PC-9 (cell line): Measurements from ENCODE around the gene INTU. TPM values are rescaled to one million over a fixed set of nuclear protein-coding genes. Genes with fewer than 3 reads are reported as not detected.

ENCODE experiments used
- BruUV-seq: library from RNA; stranded (reverse); fragments of 400-500 nt; replicated peaks from 2 replicates; lab custom pipeline; 2021; lab: Mats Ljungman, UMichigan
- CTCF ChIA-PET: fragments of 300-600 bp; sonication (Branson Sonifier 250); formaldehyde crosslinking; loops from one replicate; lab custom pipeline; 2022; ENCODE audit warnings: antibody characterized with exemption; lab: Charles Lee
- POLR2A ChIA-PET: fragments of 300-600 bp; sonication (Branson Sonifier 250); formaldehyde crosslinking; loops from one replicate; lab custom pipeline; 2022; ENCODE audit warnings: antibody characterized with exemption; ENCODE audit not compliant: unreplicated experiment; lab: Charles Lee
- DNase-seq, 2 experiments: peaks; one replicate each; pipeline versions ENCODE4 v3.0.0 to v3.0.0-alpha.2; 2015 to 2022; ENCODE audit warnings: mixed read lengths in 1 of 2
- H2AFZ ChIP-seq: fragments of 200-600 bp; sonication (generic); 2 replicates; pipeline ENCODE4 v1.8.1; 2017; ENCODE audit warnings: antibody characterized with exemption
- H3F3A ChIP-seq: fragments of 200-600 bp; sonication (generic); 2 replicates; pipeline ENCODE4 v1.8.1; 2017; ENCODE audit warnings: antibody characterized with exemption, mild to moderate bottlenecking, low read depth; ENCODE audit not compliant: insufficient read depth
- H3K27ac ChIP-seq: fragments of 200-600 bp; sonication (generic); 2 replicates; pipeline ENCODE4 v1.6.1; 2016; ENCODE audit warnings: mixed run types
- H3K27me3 ChIP-seq: fragments of 200-600 bp; sonication (generic); 2 replicates; pipeline ENCODE4 v1.6.1; 2016; ENCODE audit warnings: low read depth, mixed run types; ENCODE audit not compliant: insufficient read depth
- H3K36me3 ChIP-seq: fragments of 200-600 bp; sonication (generic); 2 replicates; pipeline ENCODE4 v1.6.1; 2016; ENCODE audit warnings: low read depth, mixed run types
- H3K4me1 ChIP-seq: fragments of 200-600 bp; sonication (generic); replicated peaks from 2 replicates; pipeline ENCODE4 v1.6.1; 2016; ENCODE audit warnings: mixed run types; ENCODE audit not compliant: insufficient read depth
- H3K4me2 ChIP-seq: fragments of 200-600 bp; sonication (generic); 2 replicates; pipeline ENCODE4 v1.6.1; 2017; ENCODE audit warnings: mixed run types
- H3K4me3 ChIP-seq: fragments of 200-600 bp; sonication (generic); 2 replicates; pipeline ENCODE4 v1.6.1; 2016; ENCODE audit warnings: mixed run types
- H3K79me2 ChIP-seq: fragments of 200-600 bp; sonication (generic); 2 replicates; pipeline ENCODE4 v1.6.1; 2017; ENCODE audit warnings: low read depth, mixed run types
- H3K9me2 ChIP-seq: fragments of 200-600 bp; sonication (generic); 2 replicates; pipeline ENCODE4 v1.8.1; 2017; ENCODE audit warnings: mild to moderate bottlenecking; ENCODE audit not compliant: insufficient read depth
- H3K9me3 ChIP-seq: fragments of 200-600 bp; sonication (generic); 2 replicates; pipeline ENCODE4 v1.8.1; 2016; ENCODE audit warnings: low read depth; ENCODE audit not compliant: insufficient read depth
- H4K20me1 ChIP-seq: fragments of 200-600 bp; sonication (generic); 2 replicates; pipeline ENCODE4 v1.8.1; 2017; ENCODE audit not compliant: insufficient read depth
- EZH2 ChIP-seq: fragments of 200-600 bp; sonication (generic); IDR thresholded peaks from 2 replicates; pipeline ENCODE4 v1.8.0; 2017; ENCODE audit warnings: antibody characterized with exemption, low read depth
- intact Hi-C: fragments of 100-400 bp; cut with micrococcal nuclease; formaldehyde crosslinking; loops from one replicate; pipeline ENCODE4 v1.10.0; 2022; ENCODE audit not compliant: unreplicated experiment
- total RNA-seq: library from RNA; stranded (reverse); gene quantifications from 2 replicates; pipeline ENCODE4 v1.2.3, GENCODE V29; 2021
- TF ChIP-seq, protein P1 (sequence below): fragments of 200-600 bp; sonication (generic); conservative IDR thresholded peaks from 2 replicates; pipeline ENCODE4 v1.6.1; 2017; ENCODE audit warnings: mixed run types, antibody characterized with exemption, mild to moderate bottlenecking, moderate library complexity

INTU gene
- total RNA-seq, 1 experiment from 2014 or later = 10.5 TPM

- Histone ChIP-seq H3F3A (no peaks in the 10 kb centered on the region), H3K9me3 (no peaks in the 10 kb centered on the region), H2AFZ (no peak overlapping the region), H3K79me2 (no peaks in the 10 kb centered on the region), H3K36me3 (no peaks in the 10 kb centered on the region), H3K4me1 (no peaks in the 10 kb centered on the region), H3K9me2 (no peaks in the 10 kb centered on the region), H4K20me1 (no peaks in the 10 kb centered on the region), H3K27me3 (no peaks in the 10 kb centered on the region), H3K27ac (no peak overlapping the region), H3K4me2 (no peak overlapping the region), H3K4me3 (no peak overlapping the region)
- POLR2A ChIA-PET = no interaction called here
- TF ChIP-seq, protein P1, sequence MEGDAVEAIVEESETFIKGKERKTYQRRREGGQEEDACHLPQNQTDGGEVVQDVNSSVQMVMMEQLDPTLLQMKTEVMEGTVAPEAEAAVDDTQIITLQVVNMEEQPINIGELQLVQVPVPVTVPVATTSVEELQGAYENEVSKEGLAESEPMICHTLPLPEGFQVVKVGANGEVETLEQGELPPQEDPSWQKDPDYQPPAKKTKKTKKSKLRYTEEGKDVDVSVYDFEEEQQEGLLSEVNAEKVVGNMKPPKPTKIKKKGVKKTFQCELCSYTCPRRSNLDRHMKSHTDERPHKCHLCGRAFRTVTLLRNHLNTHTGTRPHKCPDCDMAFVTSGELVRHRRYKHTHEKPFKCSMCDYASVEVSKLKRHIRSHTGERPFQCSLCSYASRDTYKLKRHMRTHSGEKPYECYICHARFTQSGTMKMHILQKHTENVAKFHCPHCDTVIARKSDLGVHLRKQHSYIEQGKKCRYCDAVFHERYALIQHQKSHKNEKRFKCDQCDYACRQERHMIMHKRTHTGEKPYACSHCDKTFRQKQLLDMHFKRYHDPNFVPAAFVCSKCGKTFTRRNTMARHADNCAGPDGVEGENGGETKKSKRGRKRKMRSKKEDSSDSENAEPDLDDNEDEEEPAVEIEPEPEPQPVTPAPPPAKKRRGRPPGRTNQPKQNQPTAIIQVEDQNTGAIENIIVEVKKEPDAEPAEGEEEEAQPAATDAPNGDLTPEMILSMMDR = no peak
- no peak for TF ChIP-seq EZH2
- CTCF ChIA-PET = no interaction called here
- no TSS peak for BruUV-seq
- DNase-seq = no peak
- intact Hi-C loops = no loop called here
Observed at GRCh38 chr4:127759228-127759820, 126.6 kb downstream of the INTU start.

- BruUV-seq = no TSS peak
- Histone ChIP-seq H3K79me2 (no peaks in the 10 kb centered on the region), H3K27me3 (no peaks in the 10 kb centered on the region), H4K20me1 (no peaks in the 10 kb centered on the region), H3K9me3 (no peaks in the 10 kb centered on the region), H3K36me3 (no peaks in the 10 kb centered on the region), H3K4me3 (no peak overlapping the region), H3F3A (no peaks in the 10 kb centered on the region), H3K4me2 (no peak overlapping the region), H3K9me2 (no peaks in the 10 kb centered on the region), H2AFZ (peak overlapping the region; percentile 56; the same call in 1 of the 2 replicates), H3K27ac (no peak overlapping the region), H3K4me1 (no peaks in the 10 kb centered on the region)
- intact Hi-C loops = no loop called here
- ChIA-PET CTCF (no interaction called here), POLR2A (no interaction called here)
- TF ChIP-seq, protein P1 = no peak
- no peak for TF ChIP-seq EZH2
- DNase-seq = no peak
Observed at GRCh38 chr4:127759893-127760292, 127.1 kb downstream of the INTU start.

- no peaks in the 10 kb centered on the region for H3F3A ChIP-seq
- no peaks in the 10 kb centered on the region for H3K9me2 ChIP-seq
- H4K20me1 ChIP-seq = no peaks in the 10 kb centered on the region
- no peak overlapping the region for H2AFZ ChIP-seq
- H3K27me3 ChIP-seq = no peaks in the 10 kb centered on the region
- CTCF ChIA-PET = no interaction called here
- intact Hi-C loops = no loop called here
- H3K27ac ChIP-seq = no peak overlapping the region
- H3K4me2 ChIP-seq = no peak overlapping the region
- POLR2A ChIA-PET = no interaction called here
- no peaks in the 10 kb centered on the region for H3K36me3 ChIP-seq
- H3K79me2 ChIP-seq = no peaks in the 10 kb centered on the region
- no peaks in the 10 kb centered on the region for H3K9me3 ChIP-seq
- BruUV-seq = no TSS peak
- DNase-seq = no peak
- H3K4me3 ChIP-seq = no peak overlapping the region
- TF ChIP-seq EZH2 = no peak
- TF ChIP-seq, protein P1 = no peak
- H3K4me1 ChIP-seq = peaks cover 6% of the 10 kb centered on the region
Observed at GRCh38 chr4:127771535-127772275, 138.9 kb downstream of the INTU start.
